Measurements from ENCODE around the gene PRSS57.
"Not testable (repeated sequence)": the region's sequence is repeated elsewhere in the genome, so short reads cannot be mapped to it uniquely, and the experiment has no call there.

Gene PRSS57

DNA sequence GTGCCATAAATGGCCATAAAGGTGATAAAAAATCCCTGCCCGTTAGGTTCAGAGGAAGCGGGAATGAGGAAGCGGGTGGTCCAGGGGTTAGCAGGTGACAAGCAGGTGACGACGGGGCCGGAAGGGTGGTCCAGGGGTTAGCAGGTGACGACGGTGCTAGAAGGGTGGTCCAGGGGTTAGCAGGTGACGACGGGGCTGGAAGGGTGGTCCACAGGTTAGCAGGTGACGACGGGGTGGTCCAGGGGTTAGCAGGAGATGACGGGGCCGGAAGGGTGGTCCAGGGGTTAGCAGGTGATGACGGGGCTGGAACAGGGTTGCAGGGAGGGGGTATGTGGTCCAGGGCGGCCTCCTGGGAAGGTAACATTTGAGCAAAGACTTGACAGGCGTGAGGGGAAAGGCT, 6.3 kb downstream of the PRSS57 start:
- no peak for DNase-seq

GRCh38 chr19:688214-688613, 7.0 kb downstream of the PRSS57 start:
- DNase-seq: no peak

DNA sequence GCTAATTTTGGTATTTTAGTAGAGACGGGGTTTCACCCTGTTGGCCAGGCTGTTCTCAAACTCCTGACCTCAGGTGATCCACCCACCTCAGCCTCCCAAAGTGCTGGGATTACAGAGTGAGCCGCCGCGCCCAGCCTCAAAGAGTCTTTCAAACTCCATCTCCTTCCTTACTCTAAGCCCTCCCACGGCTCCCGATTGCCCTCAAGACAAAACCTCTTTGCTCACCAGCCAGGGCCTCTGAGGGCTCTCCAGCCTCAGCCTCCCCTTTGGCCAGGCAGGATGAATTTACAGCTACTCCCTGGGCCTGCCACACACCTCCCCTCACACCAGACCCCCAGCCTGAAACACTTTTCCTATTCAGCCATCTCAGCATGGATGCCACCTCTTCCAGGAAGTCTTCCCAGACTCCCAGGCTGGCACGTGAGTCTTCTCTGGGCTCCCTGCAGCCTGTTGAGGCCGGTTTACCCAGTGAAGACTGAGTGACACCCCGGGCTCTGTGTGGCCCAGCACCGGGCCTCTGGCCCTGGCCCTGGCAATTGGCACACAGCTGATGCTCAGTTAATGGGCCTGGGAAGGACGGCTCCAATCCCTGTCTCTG, 7.6 kb downstream of the PRSS57 start:
- no peak for DNase-seq

- DNase-seq: no peak
Observed at GRCh38 chr19:686589-687297, 8.5 kb downstream of the PRSS57 start.

- DNase-seq: no peak
Observed at GRCh38 chr19:685454-685931, 9.8 kb downstream of the PRSS57 start.

DNA sequence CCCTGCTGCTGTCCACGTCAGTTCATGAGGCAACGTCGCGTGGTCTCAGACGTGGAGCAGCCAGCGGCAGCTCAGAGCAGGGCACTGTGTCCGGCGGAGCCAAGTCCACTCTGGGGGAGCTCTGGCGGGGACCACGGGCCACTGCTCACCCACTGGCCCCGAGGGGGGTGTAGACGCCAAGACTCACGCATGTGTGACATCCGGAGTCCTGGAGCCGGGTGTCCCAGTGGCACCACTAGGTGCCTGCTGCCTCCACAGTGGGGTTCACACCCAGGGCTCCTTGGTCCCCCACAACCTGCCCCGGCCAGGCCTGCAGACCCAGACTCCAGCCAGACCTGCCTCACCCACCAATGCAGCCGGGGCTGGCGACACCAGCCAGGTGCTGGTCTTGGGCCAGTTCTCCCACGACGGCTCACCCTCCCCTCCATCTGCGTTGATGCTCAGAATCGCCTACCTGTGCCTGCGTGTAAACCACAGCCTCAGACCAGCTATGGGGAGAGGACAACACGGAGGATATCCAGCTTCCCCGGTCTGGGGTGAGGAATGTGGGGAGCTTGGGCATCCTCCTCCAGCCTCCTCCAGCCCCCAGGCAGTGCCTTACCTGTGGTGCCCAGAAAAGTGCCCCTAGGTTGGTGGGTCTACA, 12.5 kb downstream of the PRSS57 start:
- DNase-seq: no peak

DNA sequence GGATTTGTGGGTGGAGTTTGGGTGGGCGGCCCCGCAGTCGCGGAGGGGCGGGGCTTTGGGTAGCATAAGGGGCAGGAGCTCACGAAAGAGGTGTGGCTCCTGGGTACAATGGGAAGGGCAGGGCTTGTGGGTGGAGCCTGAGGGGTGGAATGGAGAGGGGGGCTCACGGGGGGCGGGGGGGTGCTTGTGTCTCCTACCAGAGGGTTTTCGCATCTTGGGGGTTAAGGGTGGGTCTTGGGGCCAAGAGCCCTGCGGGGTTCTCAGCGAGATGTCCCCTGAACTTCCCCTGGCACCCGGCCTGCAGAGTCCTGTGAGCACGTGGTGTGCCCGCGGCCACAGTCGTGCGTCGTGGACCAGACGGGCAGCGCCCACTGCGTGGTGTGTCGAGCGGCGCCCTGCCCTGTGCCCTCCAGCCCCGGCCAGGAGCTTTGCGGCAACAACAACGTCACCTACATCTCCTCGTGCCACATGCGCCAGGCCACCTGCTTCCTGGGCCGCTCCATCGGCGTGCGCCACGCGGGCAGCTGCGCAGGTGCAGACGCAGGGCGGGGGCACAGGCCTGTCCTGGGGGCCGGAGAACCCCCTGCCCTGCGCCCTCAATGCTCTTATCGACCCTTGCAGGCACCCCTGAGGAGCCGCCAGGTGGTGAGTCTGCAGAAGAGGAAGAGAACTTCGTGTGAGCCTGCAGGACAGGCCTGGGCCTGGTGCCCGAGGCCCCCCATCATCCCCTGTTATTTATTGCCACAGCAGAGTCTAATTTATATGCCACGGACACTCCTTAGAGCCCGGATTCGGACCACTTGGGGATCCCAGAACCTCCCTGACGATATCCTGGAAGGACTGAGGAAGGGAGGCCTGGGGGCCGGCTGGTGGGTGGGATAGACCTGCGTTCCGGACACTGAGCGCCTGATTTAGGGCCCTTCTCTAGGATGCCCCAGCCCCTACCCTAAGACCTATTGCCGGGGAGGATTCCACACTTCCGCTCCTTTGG, 13.9 kb downstream of the PRSS57 start:
- peak in 1 of 2 donors; percentile 65 for DNase-seq

DNA sequence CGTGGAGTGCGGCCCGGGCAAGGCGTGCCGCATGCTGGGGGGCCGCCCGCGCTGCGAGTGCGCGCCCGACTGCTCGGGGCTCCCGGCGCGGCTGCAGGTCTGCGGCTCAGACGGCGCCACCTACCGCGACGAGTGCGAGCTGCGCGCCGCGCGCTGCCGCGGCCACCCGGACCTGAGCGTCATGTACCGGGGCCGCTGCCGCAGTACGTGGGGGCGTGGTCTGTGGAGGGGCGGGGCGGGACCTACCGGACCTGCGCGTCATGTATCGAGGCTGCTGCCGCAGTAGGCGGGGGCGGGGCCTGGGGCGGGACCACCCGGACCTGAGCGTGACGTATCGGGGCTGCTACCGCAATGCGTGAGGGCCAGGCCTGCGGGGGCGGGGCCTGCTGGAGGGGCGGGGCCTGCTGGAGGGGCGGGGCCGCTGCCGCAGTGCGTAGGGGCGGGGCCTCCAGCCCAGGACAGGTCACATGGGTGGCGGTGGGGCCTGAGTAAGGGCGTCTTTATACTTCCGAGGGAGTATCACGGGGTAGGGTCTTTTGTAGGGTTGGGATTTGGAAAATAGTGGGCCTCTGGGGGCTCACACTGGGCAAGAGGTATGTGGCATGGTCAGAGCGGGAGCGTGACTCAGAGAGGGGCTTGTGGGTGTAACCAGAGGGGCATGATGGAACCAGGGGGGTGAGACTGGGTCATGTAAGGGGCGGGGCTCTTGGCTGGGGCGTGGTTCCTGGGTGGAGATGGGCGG, 14.8 kb downstream of the PRSS57 start:
- DNase-seq: peak; percentile 100

DNA sequence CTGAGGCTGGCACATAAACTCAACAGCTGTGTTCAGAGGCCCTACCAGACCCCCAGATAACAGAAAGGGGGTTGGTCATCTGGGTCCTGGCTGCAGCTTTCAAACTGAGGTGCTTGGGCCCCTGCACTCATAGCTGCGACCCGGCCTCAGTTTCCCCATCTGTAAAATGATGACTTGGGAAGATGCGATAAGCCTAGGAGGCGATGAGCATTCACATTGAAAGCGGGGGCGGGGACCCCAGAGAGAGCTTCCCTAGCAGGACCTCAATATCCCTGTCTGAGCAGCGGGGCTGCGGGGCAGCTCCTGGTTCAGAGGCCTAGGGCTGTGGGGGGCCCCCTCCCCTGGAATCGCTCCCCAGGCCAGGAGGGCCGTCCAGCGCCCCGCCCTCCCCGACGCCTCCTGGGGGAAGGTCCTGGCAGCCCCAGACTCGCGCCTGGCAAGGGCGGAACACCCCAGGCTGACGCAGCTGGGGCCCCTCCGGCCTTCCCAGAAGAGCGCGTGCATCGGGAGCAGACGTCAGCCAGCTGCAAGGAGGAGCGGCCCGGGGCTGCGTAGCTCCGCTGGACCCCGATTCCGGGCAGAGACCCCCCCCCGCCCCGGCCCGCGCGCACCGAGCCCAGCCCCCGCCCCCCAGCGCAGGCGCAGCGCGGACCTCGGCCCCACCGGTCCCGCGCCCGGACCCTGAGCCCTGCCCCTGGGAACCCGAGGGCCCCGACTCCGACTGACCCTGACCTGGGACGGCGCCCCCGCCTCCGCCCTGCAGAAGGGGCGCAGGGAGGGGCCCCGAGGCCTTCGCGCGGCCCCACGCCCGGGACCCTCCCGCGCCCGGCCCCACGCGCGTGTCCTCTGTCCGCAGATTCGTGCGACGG, 15.6 kb downstream of the PRSS57 start:
- DNase-seq: peak; percentile 18 to 55

DNA sequence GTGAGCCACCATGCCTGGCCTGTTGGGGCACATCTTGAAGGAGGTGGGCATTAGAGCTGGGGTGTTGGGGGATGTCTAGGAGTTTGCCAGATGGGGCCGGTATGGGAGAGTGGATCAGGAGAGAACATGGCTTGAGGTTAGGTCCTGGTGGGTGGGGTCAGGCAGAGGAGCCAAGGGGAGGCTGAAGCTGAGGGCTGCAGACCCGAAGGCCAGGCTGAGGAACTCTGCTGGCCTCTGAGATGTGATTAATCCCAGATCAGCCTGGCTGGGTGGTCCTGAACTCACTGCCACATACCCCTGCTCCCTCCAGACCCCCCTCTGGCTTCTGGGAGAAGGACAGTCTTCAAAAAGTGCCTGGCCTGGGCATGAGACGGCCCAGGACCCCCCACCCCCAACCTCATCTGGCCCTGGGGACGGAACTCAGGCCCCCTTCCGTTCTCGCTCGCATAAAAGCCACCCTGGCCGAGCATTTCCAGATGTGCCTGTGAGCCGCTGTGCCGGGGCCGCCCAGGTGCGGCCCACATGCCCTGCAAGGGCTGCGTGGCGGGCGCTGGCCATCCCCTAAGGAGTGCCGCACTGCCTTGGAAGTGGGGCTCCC, 16.4 kb downstream of the PRSS57 start:
- DNase-seq: no peak

DNA sequence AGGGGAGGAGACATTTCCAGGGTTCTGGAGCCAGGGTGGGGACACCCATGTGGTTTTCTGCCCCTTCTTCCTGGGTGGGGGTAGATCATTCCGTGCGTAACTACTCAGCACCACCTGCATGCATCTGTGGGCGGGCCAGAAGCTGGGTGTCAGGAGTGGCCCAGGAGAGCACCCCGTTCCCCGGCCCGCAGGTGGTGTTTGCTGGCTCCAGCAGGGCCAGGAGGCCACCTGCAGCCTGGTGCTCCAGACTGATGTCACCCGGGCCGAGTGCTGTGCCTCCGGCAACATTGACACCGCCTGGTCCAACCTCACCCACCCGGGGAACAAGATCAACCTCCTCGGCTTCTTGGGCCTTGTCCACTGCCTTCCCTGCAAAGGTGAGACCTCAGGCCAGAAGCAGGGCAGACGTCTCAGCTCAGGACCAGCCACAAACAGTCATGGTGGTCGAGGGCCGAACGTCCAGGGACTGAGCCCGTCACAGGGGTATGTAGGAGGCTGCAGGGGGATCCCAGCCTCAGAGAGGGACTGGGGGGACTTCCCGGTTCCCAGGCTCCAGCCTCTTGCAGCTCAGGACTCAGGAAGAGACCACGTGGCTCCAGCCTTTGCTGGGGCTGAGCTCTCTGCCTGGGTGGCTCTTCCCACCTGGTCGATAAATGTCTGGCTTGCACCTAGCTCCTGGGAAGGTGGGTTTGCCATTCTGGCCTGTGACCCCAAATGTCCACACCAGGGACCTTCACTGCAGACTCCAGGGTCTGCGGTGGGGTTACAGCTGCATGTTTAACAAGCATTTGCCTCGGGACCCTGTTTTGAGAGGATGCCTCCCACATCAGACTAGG, 17.4 kb downstream of the PRSS57 start:
- no peak for DNase-seq

- DNase-seq: no peak
Observed at GRCh38 chr19:677201-677600, 18.1 kb downstream of the PRSS57 start.

- no peak for DNase-seq
Observed at GRCh38 chr19:676339-677105, 18.7 kb downstream of the PRSS57 start, which contains the start of gene FSTL3. Gene FSTL3 (plus strand): TSS chr19:676392. CDS start chr19:676424, 32 bp downstream.

GRCh38 chr19:676007-676338, 19.3 kb downstream of the PRSS57 start:
- DNase-seq: no peak

GRCh38 chr19:674282-675151, 20.7 kb downstream of the PRSS57 start:
- DNase-seq: no peak

GRCh38 chr19:670609-671075, 24.6 kb downstream of the PRSS57 start:
- DNase-seq: no peak

DNA sequence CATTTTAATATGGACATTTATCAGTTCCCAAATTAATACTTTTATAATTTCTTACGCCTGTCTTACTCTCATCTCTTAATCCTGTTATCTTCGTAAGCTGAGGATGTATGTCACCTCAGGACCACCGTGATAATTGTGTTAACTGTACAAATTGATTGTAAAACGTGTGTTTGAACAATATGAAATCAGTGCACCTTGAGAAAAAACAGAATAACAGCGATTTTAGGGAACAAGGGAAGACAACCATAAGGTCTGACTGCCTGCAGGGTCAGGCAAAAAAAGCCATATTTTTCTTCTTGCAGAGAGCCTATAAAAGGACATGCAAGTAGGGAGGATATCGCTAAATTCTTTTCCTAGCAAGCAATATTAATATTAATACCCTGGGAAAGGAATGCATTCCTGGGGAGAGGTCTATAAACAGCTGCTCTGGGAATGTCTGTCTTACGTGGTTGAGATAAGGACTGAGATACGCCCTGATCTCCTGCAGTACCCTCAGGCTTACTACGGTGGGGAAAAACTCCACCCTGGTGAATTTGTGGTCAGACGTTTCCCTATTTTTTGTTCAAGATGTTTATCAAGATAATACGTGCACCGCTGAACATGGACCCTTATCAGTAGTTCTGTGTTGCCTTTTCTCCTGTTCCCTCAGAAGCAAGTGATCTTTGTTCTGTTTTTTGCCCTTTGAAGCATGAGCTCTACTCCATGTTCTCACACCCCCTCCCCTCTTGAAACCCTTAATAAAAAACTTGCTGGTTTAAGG, 26.4 kb downstream of the PRSS57 start:
- not testable (repeated sequence) for DNase-seq
